Measurements from ENCODE around the gene D2HGDH. TPM values are rescaled to one million over a fixed set of nuclear protein-coding genes. Genes with fewer than 3 reads are reported as not detected.

Gene D2HGDH
- 11.6 and 32.6 TPM in 2 replicates for total RNA-seq

DNA sequence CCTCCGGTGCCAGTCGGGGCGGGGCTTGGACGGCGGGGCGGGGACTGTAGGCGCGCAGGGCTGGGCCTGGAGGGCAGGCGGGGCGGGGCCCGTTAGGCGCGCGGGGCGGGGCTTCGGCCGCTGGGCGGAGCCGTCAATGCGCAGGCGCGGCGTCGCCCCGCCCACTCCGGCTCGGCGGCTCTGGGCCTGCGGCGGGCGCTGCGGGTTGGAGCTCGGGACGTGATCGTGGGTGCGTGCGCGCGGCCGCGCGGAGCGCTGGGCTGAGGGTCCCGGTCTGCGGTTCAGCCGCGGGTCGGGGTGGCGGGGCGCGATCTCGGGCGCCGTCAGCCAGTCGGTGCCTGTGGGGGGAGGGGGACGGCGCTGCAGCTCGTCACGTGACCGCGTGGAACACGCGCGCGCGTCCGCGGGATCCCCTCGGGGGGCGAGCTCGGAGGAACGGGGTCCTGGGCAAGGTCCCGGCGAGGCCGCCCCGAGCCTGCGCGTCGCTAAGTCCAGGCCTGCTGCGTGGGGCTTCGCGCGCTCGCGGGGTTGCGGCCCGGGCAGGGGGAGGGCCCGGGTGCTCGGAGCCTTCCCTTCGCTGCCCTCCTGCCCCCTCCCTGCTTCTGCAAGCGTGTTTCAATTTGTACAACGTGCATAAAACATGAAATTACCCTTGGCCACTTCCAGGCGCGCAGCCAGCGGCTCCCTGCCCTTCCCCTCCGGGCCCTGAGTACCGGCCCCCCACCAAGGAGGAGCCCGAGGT is at the start of gene D2HGDH:
TSS of gene D2HGDH (plus strand) at position 164 of the 742 bp plus-strand sequence. CDS start 595 bp downstream, outside the sequence.

DNA sequence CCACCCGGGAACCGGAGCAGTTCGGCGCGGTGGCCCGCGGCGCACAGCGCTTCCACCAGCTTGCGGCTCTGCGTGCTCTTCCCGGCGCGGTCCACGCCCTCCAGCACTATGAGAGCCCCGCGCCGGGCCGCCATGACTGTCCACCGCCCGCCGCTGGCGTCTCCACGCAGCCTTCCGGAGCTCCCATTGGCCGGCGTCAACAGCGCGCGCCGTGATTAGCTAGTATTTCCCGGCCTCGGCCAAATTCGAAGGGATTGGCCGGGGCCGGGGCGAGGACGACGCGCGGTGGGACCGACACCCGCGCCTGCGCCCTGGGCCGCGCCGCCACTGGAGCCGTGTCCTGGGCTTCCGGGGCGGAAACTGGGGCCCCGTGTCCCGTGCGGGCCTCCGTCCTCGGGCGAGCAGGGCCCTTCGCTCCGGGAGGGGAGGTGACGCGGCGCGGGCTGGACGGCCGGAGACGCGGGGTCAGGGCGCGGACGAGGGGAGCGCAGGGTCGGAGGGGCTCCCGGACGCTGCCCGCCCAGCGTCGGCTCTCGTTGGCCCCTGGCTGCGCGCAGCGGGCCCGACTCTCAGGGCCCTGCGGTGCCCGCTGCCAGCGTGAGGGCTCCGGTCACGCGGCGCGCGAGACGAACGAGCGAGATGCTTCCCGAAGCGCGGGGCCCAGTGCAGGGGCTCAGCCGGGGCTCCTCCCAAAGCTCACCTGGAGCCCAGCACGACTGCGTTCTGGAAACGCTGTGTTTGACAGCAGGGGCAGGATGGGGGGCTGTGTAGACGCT is 47.6 kb upstream of the D2HGDH start, which contains the start of gene DTYMK:
TSS of gene DTYMK (minus strand) at position 166 of the 776 bp plus-strand sequence. CDS start at position 134, 32 bp downstream.

DNA sequence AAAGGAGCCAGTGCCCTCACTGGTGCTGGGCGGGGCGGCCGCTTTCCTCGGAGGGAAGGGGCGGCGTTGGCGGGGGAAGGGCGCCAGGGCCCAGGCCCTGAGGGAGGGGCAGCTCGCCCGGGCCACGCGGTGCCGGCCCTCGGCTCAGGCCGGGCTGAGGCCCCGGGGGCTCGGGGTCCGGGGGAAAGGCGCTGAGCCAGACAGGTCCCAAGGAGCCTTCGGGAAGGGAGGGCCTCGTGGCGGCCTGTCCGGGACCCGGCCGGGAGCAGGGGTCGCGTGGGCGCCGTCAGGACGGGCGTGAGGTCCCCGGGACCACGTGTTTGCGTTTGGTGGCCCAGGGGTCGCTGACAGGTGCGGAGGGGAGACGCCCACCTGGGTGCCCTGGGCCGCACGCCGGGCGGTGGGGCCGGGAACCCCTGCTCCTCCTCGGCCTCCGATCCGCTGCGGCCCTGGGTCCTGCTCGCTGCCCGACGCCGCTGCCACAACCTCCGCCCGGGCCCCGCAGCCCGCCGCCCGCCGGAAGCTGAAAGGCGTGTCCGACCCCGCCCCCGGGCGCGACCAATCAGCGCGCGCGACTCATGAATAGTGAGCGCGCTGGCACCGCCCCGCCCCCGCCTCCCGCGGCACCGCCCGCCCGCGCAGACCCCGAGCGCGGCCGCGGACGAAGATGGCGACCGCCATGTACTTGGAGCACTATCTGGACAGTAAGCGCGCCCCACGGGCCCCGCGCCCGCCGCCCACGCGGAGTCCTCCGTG is 32.9 kb upstream of the D2HGDH start, which contains the start of gene ING5:
TSS of gene ING5 (plus strand) at position 641 of the 756 bp plus-strand sequence. CDS start at position 668, 27 bp downstream.

DNA sequence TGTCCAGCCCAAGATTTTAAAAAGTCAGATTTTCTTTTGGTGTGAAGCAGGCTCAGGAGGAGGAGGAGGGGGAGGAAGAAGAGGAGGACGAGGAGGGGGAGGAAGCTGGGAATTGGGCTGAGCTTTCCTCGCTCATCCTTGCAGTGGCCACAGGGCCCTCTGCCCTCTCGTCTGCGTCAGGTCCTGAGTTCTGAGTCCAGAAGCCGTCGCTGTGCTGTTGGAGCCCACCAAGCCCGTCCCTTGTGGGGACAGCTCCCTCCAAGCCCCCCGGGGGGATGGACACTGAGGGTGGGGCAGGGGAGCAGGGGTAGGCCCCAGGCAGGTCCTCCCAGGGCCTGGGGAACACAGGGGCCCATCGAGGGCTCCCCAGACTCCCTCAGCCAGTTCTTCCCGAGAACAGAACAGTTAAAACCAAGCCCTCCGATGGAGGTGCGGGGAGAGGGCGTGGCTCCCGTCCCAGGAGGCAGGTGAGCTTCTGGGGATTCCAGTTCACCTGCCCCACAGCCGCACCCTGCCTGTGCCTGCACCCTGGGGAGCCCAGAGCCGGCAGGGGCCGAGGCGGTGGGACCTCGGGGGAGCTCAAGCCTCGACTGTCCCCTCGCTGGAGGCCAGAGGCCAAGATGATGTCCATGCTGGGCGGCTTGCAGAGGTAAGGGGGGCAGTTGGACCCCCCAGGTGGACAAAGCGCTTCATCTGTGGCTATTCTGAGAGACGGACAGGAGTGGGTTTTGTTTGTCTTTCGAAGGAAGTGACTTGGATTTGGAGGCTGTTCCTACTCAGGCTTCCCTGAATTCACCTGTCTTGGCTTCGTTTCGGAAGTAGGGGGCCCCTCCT is 42.1 kb downstream of the D2HGDH start, which contains the start of gene GAL3ST2:
TSS of gene GAL3ST2 (plus strand) at position 487 of the 834 bp plus-strand sequence. CDS start at position 621, 134 bp downstream.

DNA sequence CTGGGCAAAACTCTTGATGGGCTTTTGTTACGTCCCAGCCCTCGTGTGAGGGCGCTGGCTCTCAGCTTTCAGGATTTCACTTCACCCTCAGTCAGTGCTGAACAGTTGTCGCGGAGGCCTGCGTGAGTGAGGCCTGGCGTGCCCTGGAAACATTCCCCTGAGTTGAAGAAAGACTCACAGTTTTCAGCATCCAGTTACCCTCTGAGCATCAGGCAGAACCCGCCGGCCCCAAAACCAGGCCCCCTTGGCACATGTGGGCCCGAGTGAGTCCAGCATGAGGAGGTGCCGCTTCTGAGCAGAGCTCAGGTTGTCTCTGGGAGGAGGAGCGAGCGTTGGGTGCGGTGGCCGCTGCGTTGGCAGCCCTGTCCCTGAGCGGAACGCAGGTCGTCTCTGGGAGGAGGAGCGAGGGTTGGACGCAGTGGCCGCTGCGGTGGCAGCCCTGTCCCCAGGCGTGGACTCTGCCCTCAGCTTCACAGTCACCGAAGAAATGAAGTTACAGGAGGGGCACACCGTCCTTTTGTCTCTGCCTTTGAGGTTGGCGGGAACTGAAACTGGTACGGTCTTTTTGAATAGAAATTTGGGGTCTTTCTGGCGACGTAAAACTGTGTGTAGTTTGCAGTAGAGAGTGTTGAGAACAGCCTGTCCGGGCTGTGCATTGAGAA is 74.4 kb downstream of the D2HGDH start, which contains the start of gene NEU4:
TSS of gene NEU4 (plus strand) at position 473 of the 662 bp plus-strand sequence. CDS start 5,292 bp downstream, outside the sequence.

Other genes starting within 250 kb of the D2HGDH start
- gene STK25, start 226.0 kb upstream of the D2HGDH start, total RNA-seq, result 271 and 448 TPM in 2 replicates
- gene BOK, start 175.9 kb upstream of the D2HGDH start, total RNA-seq, result 138 and 210 TPM in 2 replicates
- 42.8 and 47.8 TPM in 2 replicates for gene THAP4, start 97.5 kb upstream of the D2HGDH start, total RNA-seq
- gene ATG4B, start 96.9 kb upstream of the D2HGDH start, total RNA-seq, result 53.8 and 85.3 TPM in 2 replicates
- gene DTYMK, start 47.8 kb upstream of the D2HGDH start, total RNA-seq, result 11.8 and 32.2 TPM in 2 replicates
- 17.0 and 41.2 TPM in 2 replicates for gene ING5, start 32.6 kb upstream of the D2HGDH start, total RNA-seq
- gene GAL3ST2, start 42.2 kb downstream of the D2HGDH start, total RNA-seq, result 0.79 TPM in 1 of 2 replicates, not detected in the other
- not detected in 2 replicates for gene NEU4, start 74.6 kb downstream of the D2HGDH start, total RNA-seq
- not detected in 2 replicates for gene PDCD1, start 124.3 kb downstream of the D2HGDH start, total RNA-seq
- gene RTP5, start 135.1 kb downstream of the D2HGDH start, total RNA-seq, result not detected in 2 replicates